Eye (tissue), 1 donor: ENCODE measurements around the gene LAMTOR2.

Experiments
- DNase-seq: peaks from one replicate; pipeline ENCODE4 v3.0.0-alpha.2; 2015

LAMTOR2 gene

DNA sequence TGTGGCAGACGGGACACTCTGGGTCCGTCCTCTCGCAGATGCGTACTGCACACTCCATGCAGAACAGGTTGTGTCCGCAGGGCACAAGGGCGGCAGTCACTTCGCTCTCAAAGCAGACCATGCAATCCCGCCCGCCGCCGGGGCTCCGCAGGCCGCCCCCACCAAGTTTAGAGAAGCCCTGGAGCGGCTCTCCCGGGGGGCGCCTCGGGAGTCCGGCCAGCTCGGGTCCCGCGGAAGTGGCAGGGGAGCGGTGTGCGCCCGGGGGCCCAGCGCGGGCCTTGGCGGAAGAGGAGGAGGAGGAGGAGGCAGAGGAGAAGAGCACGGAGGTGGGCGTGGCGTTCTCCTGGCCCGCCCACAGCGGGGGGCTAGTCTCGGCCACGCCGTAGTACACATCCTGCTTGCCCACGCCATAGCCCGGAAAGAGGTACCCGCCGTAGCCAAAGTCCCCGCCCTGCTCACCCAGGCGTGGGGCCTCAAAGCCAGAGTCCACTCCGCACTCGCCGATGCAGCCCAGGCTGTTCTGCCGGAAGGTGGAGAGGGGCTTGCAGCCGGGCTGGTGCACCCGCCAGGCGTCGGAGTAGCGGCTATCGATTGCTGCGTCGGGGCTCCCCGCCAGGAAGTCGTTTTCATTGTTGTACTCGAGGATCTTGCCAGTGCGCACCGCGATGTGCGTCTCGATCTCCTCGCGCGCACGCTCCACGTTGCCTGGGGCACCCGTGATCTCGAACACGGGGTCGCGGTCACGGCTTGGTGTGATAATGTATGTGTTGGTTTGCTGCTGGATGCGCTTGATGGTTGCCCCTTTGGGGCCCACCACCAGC lies 22.2 kb downstream of the LAMTOR2 start:
- DNase-seq: peak; percentile 71

DNA sequence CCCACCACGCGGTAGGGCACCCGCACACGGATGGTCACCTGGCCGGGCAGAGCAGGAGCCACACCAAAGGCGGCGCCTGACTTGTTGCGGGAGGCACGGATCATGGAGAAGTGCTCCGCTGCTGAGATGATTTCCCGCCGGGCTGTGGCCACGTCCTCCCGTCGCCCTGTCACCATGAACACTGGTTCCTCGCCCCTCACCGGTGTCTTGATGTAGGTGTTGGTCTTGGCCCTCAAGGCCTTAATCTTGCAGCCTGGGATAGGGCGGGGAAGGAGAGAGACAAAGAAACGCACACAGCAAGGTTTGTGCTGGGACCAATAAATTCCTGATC lies 22.8 kb downstream of the LAMTOR2 start:
- peak; percentile 51 for DNase-seq

DNA sequence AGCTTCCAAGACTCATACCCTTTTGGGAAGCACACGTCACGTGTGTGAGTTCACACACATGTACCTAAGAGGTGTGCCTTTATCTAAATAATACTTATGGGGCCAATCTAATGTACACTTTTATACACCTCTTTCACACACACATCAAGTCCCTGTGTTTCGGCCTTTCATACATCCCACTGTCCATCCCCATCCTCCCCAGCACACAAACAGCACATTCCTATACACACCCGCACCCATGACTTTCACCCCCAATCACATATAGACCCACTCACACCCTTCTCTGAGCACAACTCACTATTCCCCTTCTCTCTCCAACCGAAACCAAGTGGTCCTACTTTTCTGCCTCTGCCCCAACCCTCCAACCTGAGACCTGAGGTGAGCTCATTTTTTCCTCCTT lies 24.1 kb downstream of the LAMTOR2 start:
- peak; percentile 21 for DNase-seq

DNA sequence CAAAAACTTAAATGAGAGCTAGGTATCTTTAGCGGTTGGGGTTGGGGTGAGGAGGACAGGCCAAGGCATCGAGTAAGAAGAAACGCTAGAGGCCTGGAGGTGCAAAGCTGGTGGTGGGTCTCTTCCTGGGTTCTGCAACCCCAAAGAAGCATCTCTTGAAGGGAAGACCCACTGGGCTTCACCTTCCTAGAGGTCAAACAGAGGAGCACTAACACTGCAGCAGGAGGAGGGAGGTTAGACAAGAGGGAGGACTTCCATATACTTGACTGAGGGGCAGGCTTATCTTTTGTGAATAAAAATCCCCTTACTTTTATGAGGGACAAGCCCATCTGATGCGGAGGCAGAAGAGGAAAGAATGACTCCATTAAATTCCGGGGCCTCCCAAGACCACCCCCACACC lies 25.2 kb downstream of the LAMTOR2 start:
- no peak for DNase-seq

DNA sequence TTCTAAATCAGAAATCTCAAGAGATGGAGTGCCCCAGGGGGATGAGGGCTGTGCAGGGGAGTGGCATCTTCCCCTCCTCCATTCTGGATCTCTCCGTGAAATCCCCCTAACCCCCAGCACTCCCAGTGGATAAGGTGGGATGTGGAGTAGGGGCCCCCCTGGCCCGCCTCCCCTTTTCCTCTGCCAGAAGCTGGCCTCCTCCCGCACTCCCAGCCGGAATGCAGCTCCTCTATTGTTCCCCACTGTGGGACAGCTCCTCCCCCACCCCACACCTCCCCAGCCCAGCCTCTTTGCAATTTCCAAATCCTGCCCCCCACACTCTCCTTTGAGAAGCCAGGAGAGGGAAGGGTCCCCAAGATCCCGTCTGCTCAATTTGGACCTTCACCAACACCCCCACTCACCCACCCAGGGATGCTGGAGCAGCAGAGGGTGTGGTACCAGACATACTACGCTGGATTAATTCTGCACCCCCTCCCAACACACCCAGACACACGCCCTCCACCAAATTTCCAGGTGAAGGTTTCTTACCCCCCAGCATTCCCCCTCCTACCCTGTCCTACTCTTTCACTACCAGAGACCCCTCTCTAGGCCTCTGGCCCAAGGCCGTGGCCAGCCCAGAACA lies 25.8 kb downstream of the LAMTOR2 start:
- DNase-seq: peak; percentile 47

DNA sequence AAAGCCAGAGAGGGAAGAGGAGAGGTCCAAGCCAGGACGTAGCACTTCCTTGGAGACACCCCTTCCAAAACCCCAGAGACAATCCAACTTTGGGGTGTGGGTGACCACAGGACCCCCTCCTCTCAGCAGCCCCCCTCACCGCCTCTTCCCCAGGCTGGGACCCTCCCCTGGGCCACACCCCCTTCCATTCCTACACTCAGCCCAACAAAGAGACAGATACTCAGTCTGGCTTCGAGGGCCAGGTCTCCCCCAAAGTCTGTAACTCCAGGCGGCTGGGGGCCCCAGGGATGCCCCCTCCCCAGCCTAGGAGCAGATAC lies 26.2 kb downstream of the LAMTOR2 start:
- DNase-seq: no peak

DNA sequence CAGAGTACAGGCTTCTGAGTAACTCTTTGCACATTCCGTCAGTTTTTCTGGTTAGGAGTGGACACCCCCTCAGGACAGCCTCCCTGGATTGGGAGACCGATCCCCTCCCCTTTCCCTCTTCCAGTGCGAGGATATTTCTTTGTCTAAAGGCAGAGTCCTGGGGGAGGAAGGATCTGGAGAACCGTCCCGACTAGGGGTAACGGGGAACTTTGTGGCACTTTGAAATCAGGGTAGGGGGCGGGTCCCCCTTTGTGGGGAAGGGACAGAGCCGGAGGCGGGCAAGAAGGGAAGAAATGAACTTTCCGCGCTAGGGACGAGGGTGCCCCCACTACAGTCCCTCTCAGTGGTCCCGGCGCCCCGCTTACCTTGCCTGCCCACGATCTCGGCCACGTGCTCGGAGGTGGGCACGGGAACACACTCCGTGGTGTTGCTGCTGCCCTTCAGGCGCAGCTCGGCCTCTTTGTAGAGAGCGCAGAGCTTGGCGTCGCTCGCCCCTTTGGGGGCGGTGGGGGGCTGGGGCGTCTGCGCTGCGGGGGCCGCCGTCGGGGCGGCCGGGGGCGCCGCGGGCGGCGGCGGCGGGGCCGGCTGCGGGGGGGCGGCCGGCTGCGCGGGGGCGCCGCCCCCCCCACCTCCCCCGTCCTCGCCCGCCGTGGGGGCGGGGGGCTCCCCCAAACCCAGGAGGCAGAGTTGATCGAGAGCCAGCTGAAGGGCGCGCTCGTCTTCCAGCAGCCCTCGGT lies 26.8 kb downstream of the LAMTOR2 start:
- DNase-seq: peak; percentile 71

DNA sequence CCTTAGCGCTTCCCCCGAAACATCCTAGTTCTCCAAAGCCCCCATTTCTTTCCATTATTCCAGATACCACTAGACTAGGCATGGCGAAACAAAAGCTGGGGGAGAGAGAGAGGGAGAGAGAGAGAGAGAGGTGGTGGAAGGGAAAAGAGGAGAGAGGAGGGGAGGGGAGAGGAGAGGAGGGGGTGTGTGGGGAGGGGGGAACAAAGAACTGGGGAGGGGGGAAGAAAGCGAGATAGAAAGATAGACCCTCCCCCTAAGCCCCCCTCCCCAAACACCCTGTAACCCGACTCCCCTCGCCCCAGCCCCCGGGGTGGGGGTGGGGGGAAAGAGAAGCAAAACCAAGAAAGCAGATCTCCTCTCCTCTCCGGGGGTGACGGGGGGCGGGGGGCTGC lies 27.3 kb downstream of the LAMTOR2 start:
- peak; percentile 93 for DNase-seq

DNA sequence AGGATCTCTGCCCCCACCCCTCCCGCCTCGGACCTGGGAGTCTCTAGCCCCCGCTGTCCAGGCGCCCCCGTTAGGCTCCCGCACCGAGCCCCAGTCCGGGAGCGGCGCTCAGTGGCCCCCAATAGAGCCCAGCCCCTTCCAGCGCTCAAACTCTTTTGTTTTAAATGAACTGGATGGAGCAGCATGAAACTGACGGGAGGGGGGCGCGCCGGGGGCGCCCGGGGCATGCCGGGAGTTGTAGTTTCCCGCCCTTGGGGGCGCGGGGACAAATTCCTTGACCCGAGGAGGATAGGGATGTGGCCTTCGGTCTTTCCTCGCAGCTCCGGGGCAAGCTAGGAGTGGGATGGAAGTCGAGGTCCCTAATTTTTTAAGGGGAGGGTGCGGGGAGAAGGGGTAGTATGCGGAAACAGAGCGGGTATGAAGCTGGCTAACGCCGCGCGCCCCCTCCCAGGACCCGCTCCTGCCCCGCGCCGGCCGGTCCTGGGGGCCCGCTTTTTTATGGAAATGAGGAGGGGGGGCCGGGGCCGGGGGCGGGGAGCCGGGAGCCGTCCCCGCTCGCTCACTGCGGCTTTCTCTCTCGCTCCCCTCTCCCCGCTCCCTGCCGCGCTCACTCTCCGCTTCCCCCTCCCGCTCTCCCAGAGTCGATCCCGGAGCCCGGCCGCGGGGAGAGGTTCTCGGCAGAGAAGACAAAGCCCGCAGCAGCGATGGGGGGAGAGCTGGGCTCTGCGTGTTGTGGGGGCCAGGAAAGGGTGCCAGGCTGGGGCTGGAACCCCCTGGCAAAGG lies 27.9 kb downstream of the LAMTOR2 start, which contains the start of gene MEX3A:
Gene MEX3A, minus strand, starts transcription at position 157 of the 783 bp plus-strand sequence. CDS start 467 bp downstream, outside the sequence.
- peak; percentile 98 for DNase-seq

DNA sequence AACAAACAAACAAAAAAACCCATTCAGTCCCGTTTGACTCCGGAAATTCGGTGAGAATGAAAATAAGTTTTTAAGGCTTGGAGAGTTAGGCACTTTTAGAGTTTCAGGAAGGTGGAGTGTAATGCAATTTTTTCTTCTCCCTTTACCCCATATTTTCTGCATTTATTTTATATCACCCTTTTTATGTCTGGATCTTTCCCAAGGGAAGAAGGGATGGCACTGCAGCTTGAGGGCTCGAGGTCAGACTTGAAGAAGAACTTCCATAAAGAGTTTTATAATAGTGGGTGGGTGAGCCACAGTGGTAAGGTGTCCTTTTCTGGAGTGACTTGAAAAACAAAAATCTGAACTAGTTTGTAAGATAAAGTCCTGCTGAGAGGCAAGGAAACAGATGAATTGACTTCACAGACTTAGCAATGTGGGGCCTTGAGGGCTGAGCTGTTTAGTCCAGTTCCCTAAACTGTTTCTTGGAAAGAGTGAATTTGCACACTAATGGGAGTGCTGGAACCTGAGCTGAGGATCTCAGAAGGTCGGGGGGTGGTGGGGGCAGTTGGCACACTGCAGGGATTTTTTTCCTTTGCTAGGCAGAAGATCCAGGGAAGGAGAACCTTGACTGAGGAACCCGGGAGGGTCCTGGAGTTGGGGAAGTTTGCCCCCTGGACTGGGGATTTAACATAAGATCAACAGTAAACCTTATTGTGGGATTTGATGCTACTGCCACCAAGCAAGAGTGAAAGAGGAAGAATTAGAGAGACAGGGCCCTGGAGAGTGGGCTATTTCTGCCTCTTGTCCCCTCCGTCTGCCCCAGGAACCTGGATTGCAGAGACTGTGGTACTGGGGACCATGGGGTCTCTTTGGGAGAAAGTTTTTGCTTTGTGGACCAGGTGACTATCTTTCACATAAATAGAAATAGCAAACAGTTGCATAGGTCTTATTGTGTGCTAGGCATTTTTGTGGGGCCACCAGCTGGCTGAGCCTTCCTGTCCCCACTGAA lies 29.5 kb downstream of the LAMTOR2 start:
- no peak for DNase-seq

DNA sequence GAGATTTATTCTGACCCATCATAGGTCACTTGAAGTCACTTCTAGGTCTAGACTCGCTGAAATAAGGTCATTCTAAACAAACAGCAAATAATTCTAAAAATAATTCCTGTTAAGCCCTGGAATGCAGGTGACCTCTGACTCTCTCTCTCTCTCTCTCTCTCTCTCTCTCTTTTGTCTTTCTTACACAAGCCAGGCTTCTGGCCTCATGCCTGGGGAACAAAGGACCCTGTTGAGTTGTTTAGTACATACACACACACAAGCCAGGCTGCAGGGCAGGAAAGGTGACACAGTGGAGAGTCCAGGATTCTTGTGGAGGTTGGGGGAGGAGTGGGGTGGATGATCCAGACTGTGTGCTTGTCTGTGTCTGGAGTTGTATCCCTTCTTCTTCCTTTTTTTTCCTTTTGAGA lies 31.7 kb downstream of the LAMTOR2 start:
- peak; percentile 74 for DNase-seq

DNA sequence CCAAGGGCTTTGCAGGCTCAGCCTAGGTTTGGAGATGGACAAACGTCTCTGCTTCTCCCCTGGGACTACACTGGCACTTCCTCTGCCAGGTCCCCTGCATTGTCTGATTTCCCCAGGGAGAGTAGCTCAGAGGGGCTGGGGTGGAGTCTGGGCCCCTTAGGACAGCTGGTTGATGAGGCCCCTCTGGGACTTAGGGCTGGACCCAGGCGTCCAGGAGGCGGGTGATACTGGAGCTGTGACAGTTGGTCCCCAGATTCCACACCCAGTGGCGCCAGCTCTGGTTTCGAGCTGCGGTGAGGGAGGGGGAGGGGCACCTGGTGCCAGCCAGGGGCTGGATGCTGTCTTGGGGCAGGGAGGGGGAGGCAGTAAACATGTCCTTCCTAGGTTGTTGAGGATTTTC lies 35.1 kb downstream of the LAMTOR2 start:
- no peak for DNase-seq

DNA sequence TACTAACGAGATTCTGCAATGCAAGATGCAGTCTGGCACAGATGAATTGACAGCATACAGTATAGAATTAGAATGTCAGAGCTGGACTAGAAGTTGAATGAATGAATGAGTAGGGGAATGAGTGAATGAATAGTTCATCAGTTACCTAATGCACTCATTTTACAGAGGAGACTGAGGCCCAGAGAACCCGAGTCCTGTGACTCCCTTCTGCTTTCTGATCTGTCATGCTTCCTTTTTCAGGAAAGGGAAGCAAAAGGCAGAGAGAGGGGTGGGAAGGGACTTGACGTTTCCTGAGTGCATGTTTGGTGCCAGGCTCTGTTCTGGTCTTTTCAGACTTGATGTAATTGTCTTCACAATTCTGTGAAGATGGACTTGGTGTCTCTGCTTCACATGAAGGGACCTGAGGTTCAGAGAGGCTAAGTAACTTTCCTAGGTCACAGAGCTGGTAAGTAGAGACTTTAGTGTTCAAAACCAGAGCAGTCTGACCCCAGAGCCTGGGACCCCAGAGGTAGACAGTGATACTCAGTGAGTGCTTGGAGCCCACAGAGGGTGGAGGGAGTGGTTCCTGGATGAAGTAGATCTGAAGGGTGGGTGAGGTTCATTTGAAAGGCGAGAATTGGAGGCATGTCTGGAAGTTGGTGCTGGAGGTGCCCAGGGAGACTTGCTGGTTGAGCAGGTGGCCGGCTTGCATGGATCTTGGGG lies 35.7 kb downstream of the LAMTOR2 start:
- no peak for DNase-seq

DNA sequence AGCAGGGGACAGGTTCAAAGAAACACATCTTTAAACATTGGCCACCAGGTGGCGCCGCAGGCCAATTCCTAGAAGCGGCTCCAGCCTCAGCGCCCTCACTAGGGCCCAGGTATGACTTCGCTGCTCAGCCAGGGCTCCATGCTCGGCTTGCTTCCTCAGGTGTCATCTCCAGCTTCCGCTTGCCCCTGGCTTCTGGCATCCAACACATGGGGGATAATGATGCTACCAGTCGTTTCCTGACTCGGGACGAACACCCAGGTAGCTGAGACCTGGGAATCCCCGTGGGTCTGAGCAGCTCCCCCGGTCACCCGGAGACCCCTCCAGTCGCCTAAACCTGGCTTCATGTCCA lies 36.2 kb downstream of the LAMTOR2 start:
- DNase-seq: peak; percentile 93

DNA sequence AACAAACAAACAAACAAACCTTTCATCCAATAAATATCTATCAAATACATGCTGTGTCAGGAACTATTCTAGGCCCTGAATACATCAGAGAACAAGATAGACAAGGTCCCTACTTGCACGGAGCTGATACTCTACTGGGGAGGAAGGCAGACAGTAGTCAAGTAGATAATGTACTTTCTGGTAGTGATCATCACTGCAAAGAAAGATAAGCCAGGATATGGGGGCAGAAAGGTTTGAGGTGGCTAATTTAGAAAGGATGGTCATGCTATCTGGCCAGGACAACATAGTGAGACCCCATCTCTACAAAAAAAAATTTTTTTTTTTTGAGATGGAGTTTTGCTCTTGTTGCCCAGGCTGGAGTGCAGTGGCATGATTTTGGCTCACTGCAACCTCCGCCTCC lies 37.0 kb downstream of the LAMTOR2 start:
- DNase-seq: no peak

DNA sequence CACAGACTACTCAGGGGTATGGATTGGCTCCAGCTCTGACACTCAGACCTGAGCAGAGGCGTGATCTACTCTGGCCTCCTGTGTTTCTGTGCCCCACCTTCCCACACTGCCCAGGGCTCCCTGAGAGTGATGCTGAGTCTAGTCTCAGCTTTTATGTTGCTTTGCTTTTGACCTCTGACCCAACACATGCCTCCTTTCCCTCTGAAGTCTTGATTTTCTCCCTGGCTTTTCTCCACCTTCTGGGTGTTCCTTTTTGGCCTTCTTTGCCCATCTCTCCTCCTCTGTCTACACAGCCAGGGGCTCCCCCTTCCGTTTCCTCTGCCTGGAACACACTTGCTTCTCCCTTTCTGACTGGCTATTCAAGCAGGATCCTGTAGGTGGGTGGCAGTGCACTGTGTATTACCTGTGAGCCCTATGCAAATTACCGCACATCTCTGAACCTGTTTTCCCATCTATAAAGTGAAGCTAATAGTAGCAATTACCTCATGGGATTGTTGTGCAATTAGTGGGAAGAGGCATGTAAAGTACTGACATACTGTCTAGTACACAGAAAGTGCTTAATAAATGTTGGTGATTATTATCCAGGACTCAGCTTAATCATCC lies 41.4 kb downstream of the LAMTOR2 start:
- no peak for DNase-seq

DNA sequence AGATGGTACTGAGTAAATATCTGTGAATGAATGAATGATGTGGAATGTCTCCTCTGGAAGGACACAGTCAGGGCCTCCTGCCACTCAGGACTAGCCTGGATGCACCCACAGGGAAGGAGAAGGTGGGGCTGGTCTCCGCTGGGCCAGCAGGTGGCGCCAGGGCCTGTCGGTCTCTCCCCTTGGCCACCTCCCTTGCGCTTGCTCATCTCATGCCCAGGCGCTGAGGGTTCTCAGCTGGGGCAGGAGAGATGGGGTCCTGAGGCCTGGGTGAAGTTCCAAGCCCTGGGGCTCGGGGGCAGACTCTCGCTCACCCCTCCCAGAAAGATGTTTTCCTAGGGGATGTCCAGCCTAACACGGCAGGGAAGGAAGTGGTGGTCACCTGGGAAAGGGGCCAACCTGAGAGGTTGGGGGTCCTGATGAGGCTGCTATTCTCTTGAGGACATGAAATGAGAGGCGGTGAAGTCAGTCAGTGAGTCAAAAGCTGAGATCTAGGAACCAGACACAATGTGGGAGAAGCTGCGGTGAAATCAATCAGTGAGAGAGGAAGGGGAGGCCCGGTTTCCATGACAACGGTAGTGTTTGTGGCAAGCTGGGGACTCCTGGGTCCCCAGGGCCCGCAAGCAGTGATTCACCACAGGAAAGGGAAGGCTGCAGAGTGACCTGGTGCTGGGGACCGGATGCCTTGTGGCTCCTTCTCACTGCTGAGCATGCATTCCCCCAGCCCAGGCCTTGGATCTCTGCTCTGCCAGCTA lies 42.2 kb downstream of the LAMTOR2 start:
- DNase-seq: peak; percentile 88

DNA sequence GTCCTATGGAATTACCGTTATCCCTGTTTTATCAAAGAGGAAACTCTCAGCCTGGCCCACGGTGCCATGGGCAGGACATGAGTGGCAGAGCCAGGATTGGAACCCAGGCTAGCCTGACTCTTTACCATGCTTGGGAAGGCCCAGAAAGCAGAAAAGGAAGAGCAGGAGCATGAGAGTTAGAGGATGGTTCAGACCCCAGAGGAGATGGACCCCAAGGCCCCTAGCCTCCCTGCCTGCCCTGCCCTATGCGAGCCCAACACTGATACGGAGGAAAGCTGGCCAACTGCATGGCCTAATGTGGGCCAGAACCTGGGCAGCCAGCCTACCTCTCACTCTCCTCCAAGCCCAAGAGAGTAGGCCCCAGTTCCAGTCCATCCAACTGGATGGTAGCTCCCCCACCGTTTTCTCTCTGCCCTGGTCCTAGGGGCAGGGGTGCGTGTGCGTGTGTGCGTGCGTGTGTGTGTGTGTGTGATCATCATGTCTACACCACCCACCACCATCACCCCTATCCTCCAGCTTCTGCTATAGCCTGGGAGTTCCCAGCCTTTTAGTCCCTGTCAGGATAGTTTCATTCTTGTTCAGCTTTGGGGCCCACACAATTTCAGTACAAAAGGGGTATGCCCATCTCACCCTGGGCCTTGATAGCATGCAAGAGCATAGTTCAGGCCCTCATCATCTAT lies 43.1 kb downstream of the LAMTOR2 start:
- DNase-seq: no peak

DNA sequence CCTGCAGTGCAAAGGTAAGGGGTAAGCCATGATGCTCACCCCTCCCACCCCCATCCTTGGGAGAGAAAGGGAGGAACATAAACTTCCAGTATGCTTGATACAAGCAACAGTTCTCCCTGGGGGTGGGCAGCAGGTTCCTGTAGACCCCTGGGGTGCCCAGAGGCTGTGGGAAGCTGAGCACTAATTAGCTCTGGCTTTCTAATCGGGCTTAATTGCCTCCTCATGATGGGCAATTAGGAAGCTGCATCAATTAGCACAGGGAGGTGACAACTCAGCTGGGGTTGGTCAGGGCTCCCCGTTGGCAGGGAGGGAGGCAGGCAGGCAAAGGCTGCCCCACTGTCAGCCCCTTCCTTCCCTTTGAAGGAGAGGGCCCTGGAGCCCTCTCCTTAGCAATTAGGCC lies 44.2 kb downstream of the LAMTOR2 start:
- DNase-seq: no peak

DNA sequence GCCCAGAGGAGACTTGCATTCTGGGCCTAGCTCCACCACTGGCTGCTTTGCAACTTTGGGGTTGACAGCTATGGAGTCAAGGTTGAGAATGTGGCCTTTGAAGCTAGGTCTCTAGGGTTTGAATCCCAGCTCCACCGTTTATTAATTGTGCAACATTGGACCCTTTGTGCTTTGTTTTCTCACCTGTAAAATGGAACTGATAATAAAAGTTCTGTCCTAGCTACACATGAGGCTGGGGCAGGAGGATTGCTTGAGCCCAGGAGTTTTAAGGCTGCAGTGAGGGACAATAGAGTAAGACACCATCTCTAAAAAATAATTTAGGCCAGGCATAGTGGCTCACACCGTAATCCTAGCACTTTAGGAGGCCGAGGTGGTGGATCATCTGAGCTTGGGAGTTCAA lies 44.7 kb downstream of the LAMTOR2 start:
- no peak for DNase-seq
